Measurements from ENCODE around the gene SLC32A1.

SLC32A1 gene

DNA sequence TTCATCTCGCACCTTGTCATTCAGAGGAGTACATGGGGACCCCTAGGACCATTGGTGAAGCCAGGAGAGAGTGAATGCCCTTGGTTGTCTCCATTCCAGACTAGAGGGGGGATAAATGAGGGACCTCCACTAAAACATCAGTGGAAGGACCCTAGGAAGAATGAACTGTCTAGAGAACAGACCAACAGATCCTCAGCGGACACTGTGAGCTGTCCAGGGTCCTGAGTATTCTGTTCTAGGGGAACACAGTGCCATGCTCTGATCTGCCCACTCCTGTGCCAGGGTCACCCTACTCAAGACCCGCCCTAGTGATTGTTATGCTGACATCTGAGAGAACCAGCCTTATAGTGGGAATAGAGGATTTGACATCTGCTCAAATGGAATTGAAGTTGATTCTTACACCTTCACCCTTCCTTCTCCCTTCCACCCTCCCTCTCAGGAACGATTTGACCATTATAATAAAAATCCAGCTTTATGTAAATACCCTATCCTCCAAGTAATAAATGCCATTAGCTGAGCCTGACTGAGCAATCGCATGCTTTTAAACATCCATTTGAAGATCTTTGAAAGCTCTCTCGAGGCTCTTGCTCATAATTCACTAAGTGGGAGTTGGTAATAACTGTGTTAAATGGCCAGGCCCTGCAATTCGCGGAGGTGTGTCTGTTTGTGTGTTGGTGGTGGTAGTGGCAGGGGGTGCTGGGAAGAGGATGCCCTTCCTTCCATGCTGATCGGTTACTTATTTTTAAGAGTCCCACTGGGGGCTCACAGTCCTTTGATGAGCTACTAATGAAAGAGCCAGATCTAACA lies 43.6 kb upstream of the SLC32A1 start:
- Histone ChIP-seq H3K4me2 (ENCODE audit: low read length) (no peak overlapping the region), H3K27ac (ENCODE audit: low read depth, low read length) (no peak overlapping the region), H3K36me3 (ENCODE audit: control insufficient read depth, low read length) (no peaks in the 10 kb centered on the region), H3K4me1 (ENCODE audit: control insufficient read depth, low read length) (no peaks in the 10 kb centered on the region), H3K4me3 (ENCODE audit: low read length) (no peak overlapping the region), H3K9me2 (replicated peaks; ENCODE audit: control insufficient read depth, low read length) (no peaks in the 10 kb centered on the region), H4K20me1 (ENCODE audit: control insufficient read depth, insufficient read depth, low read depth, low read length) (no peaks in the 10 kb centered on the region), H3K79me2 (ENCODE audit: control insufficient read depth, low read length) (no peaks in the 10 kb centered on the region), H3K27me3 (ENCODE audit: control insufficient read depth, low read length) (peaks cover 17% of the 10 kb centered on the region), H3F3A (ENCODE audit: control insufficient read depth, insufficient read depth) (no peaks in the 10 kb centered on the region), H3K9me3 (ENCODE audit: control insufficient read depth, insufficient read depth, low read length) (no peaks in the 10 kb centered on the region)
- no peak for TF ChIP-seq EZH2phosphoT487 (IDR thresholded peaks at IDR 0.05; ENCODE audit: borderline replicate concordance, low read length)
- TF ChIP-seq, protein P1, sequence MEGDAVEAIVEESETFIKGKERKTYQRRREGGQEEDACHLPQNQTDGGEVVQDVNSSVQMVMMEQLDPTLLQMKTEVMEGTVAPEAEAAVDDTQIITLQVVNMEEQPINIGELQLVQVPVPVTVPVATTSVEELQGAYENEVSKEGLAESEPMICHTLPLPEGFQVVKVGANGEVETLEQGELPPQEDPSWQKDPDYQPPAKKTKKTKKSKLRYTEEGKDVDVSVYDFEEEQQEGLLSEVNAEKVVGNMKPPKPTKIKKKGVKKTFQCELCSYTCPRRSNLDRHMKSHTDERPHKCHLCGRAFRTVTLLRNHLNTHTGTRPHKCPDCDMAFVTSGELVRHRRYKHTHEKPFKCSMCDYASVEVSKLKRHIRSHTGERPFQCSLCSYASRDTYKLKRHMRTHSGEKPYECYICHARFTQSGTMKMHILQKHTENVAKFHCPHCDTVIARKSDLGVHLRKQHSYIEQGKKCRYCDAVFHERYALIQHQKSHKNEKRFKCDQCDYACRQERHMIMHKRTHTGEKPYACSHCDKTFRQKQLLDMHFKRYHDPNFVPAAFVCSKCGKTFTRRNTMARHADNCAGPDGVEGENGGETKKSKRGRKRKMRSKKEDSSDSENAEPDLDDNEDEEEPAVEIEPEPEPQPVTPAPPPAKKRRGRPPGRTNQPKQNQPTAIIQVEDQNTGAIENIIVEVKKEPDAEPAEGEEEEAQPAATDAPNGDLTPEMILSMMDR (IDR thresholded peaks at IDR 0.05; ENCODE audit: low read depth, low read length, poor library complexity, severe bottlenecking): no peak

DNA sequence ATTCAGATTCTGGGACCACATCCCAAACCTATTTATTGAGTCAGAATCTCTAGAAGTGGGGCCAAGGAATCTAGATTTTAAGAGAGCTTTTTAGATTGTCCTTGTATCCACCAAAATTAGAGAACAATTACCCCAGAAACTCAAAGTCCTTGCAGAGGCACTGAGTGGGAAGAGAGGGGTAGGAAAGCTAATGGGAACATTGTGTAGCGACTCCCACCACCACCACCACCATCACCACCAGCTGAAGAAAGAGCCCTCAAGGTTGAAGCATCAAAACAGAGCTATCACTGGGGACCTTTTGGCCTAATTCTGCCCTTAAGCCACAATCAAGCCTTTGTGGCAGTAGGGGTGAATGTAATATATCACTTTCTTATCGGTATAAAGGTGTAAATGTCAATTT lies 39.0 kb upstream of the SLC32A1 start:
- TF ChIP-seq, protein P1 (IDR thresholded peaks at IDR 0.05; ENCODE audit: low read depth, low read length, poor library complexity, severe bottlenecking): no peak
- TF ChIP-seq EZH2phosphoT487 (IDR thresholded peaks at IDR 0.05; ENCODE audit: borderline replicate concordance, low read length): no peak
- Histone ChIP-seq H3K27ac (ENCODE audit: low read depth, low read length) (no peak overlapping the region), H3K9me3 (ENCODE audit: control insufficient read depth, insufficient read depth, low read length) (no peaks in the 10 kb centered on the region), H3K79me2 (ENCODE audit: control insufficient read depth, low read length) (no peaks in the 10 kb centered on the region), H3K9me2 (replicated peaks; ENCODE audit: control insufficient read depth, low read length) (no peaks in the 10 kb centered on the region), H4K20me1 (ENCODE audit: control insufficient read depth, insufficient read depth, low read depth, low read length) (no peaks in the 10 kb centered on the region), H3K36me3 (ENCODE audit: control insufficient read depth, low read length) (no peaks in the 10 kb centered on the region), H3K4me2 (ENCODE audit: low read length) (no peak overlapping the region), H3K4me1 (ENCODE audit: control insufficient read depth, low read length) (no peaks in the 10 kb centered on the region), H3K27me3 (ENCODE audit: control insufficient read depth, low read length) (peaks cover 17% of the 10 kb centered on the region), H3F3A (ENCODE audit: control insufficient read depth, insufficient read depth) (no peaks in the 10 kb centered on the region), H3K4me3 (ENCODE audit: low read length) (no peak overlapping the region)

DNA sequence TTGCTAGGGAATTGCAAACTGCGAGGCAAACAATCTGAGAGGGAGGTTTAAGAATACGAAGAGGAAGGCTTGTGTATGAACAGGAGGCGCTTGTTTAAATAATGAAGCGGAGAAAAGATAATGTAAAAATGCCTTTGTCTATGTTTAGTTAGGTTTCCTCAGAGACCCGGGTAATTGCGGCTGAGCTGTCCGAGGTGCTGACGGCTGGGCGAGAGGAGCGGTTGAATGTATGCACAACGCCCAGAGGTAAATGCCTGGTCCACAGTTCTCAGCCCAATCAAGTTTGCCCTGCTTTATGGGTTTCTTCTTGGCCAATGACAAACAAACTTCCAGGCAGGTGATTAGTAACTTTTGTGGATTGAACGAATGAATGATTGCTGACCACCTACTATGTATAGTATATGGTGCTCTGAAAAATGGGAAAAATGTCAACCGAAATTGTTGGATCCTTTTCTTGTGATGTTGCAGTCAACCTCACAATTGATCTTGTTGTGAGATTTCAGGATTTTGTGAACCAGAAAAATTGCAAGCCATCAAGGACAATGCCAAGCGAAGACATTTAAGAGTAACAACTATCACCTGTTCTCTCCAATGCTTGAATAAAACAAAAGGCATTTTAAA lies 38.3 kb upstream of the SLC32A1 start:
- TF ChIP-seq, protein P1 (IDR thresholded peaks at IDR 0.05; ENCODE audit: low read depth, low read length, poor library complexity, severe bottlenecking): no peak
- no peak for TF ChIP-seq EZH2phosphoT487 (IDR thresholded peaks at IDR 0.05; ENCODE audit: borderline replicate concordance, low read length)
- no peaks in the 10 kb centered on the region for H4K20me1 ChIP-seq (ENCODE audit: control insufficient read depth, insufficient read depth, low read depth, low read length)
- no peaks in the 10 kb centered on the region for H3K4me1 ChIP-seq (ENCODE audit: control insufficient read depth, low read length)
- H3K27ac ChIP-seq (ENCODE audit: low read depth, low read length): no peak overlapping the region
- no peaks in the 10 kb centered on the region for H3K9me2 ChIP-seq (replicated peaks; ENCODE audit: control insufficient read depth, low read length)
- H3F3A ChIP-seq (ENCODE audit: control insufficient read depth, insufficient read depth): no peaks in the 10 kb centered on the region
- no peak overlapping the region for H3K4me2 ChIP-seq (ENCODE audit: low read length)
- H3K79me2 ChIP-seq (ENCODE audit: control insufficient read depth, low read length): no peaks in the 10 kb centered on the region
- H3K9me3 ChIP-seq (ENCODE audit: control insufficient read depth, insufficient read depth, low read length): no peaks in the 10 kb centered on the region
- H3K27me3 ChIP-seq (ENCODE audit: control insufficient read depth, low read length): peaks cover 19% of the 10 kb centered on the region
- no peak overlapping the region for H3K4me3 ChIP-seq (ENCODE audit: low read length)
- no peaks in the 10 kb centered on the region for H3K36me3 ChIP-seq (ENCODE audit: control insufficient read depth, low read length)
